Hippocampal formation (tissue), 2 donors: Measurements from ENCODE around the gene MISP3.

ENCODE experiments used
- DNase-seq, 2 donors: peaks; one replicate each; lab custom pipeline; 2025; lab: John Stamatoyannopoulos, UW

MISP3 gene

GRCh38 chr19:14102756-14103155 lies 30.2 kb downstream of the MISP3 start:
- no peak for DNase-seq

- no peak for DNase-seq
These were observed 30.7 kb downstream of the MISP3 start for GRCh38 chr19:14103310-14103709.

DNA sequence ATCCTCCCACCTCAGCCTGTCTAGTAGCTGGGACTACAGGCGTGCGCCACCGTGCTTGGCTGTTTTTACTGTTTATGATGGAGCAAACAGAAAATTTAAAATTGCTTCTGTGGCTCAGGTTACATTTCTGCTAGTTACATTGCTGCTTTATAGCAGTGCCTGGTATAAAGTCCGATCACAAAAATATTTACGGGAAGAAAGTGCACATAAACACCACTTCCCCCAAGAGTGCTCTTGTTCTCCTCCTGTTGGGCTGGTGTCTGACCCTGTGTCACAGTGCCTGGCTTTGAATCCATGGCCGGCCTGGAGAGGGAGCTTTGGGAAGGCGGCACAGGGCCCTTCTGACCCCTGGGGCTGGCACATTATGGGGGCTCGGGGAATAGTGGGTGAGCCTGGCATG lies 33.1 kb downstream of the MISP3 start:
- DNase-seq: no peak

- no peak for DNase-seq
These were observed 34.3 kb downstream of the MISP3 start for GRCh38 chr19:14106840-14107239.

DNA sequence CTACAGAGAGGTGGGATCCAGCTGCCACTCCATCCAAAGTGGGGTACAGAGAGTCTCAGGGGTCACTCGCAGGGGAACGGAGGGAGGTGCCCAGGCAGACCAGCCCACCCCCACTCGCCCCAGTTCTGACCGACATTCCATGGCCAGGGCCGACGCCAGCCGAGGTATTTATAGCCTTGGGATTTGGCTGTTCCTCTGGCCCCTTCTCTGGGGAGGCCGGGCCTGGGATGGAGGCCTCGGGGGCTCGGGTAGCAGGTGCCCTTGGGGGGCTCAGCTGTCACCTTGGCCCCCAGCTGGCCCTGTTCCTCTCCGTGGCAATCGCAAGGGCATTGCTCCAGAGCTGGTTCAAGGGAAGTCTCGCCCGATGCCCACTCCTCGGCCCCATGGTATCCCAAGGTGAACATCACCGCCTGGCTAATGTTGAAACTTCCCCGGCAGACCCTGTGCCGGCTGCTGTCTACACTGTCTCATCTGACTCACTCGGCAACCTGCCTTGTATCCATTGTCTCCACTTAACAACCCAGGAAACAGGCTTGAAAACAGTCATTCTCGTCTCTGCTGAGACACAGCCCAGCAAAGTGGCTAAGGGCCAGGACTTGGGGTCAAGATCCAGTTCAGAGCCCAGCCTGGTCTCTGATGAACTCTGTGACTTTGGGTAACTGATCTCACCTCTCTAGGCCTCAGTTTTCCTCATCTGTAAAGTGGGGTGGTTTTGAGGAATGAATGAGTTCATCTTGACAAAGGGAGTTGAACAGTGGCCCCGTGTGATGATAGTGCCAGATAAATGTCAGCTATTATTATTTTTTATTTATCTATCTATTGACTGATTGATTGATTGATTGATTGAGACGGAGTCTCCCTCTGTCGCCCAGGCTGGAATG lies 35.2 kb downstream of the MISP3 start:
- no peak for DNase-seq

- no peak for DNase-seq
These were observed 38.1 kb downstream of the MISP3 start for GRCh38 chr19:14110650-14111049.

DNA sequence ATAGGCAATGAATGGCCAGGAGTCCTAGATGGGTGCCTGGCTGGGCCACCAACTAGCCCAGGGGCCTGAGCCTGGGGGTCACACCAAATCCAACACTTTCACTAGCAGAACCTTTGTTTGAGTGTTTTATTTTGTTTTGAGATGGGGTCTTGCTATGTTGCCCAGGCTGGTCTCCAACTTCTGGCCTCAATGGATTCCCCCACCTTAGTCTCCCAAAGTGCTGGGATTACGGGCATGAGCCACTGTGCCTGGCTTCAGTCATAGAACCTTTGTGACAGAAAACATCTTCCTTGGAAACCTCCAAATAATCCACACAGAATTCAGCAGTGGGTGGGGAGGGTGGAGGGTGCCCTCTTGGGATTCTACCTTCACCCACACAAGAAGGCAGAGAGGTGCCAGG lies 38.9 kb downstream of the MISP3 start:
- no peak for DNase-seq

DNA sequence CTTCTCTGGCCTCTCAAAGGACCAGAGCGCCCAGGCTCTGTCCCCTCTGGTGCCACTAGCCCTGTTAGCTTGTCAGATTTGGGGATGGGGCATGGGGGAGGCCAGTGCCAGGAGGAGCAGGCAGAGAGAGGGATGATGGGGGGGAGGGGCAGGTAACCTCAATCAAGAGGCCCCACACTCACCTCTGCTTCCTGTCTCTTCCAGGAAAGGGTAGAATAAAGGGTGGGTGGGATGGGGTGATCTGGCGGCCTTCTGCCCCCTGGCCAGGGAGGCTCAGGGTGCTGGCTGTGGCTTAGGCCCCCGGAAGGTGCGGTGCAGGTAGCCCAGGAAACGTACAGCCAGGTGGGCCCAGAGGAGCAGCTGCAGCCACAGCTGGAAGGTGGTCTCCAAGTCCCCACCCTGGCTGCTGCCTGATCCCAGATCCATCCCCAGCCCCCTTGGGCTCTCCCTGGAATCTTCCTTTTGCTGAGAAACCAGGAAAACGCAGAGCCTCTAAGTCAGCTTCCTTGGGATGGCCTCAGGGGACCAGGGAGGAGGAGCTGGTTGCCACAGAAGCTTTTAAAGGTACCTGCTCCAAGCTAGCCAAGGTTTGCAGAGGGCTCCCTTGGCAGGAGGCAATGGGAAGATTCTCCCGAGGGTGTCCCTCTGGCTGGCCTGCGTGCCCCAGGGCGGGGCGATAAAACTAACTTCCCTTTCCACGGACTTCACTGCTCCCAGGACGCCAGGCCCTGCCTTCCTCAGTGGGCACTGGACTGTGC lies 39.6 kb downstream of the MISP3 start:
- DNase-seq: no peak

DNA sequence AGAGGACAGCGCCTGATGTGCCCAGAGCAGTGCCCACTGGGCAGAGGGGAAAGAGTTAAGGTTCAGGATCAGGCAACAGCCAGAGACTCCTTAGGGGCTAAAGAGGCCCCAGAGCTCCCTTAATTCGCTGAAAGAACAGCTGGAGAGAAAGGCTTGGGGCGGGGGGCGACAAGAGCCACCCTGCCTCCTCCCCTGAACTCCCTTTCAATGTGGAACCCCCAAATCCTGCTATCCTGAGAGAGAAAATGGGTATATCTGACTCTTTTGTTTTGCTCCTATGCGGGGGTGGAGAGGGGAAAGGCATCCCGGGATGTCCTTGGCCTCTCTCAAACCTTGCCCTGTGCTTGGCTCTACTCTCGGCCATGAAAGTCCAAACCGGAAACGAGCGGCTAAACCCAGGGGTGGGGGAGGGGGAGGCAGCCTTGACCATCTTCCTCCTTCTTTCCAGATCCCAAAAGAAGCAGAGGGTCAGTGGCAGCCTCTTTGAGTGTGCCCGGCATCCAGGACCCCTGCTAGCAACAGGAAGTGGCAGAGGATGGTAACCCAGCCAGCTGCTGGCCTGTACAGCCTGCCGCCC lies 40.3 kb downstream of the MISP3 start:
- no peak for DNase-seq

- DNase-seq: no peak
These were observed 41.3 kb downstream of the MISP3 start for GRCh38 chr19:14113762-14114414.

DNA sequence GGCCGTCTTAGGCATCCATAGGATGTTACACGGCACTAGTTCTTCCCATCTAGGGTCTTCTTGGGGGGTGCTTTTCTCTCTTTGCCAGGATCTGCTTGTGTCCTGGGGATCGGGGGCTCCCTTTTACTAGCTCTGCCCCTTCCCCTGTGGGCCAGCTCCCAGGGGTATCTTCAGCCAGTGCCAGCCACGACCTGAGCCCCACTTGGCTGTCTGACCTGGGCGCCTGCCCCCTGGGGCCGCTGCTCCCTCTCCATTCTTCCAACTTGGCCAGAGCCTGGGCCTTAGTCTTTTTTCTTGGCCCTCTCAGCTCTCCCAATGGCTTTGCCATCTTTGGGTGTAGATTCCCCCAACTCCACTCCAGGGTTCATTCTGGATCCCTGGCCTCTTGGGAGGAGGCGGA lies 41.9 kb downstream of the MISP3 start:
- DNase-seq: no peak

DNA sequence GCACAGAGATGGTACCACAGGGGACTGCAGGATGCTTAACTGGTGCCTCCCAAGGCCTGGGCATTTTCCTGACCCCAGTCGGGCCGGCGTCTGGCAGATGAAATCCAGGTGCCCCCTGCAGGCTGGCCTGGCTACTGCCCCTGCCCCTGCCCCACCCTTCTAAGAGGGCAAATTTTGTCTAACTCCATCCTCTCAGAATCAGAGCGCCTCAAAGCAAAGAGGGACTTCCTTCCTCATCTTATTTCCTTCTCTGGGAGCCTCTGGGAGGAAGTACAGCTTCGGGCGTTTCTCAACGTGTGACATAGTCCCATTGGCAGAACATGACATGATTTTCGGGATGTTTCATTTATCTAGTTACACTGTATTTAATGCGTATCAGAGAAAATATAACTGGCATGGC lies 42.3 kb downstream of the MISP3 start:
- no peak for DNase-seq

- no peak for DNase-seq
These were observed 43.2 kb downstream of the MISP3 start for GRCh38 chr19:14115756-14116155.

DNA sequence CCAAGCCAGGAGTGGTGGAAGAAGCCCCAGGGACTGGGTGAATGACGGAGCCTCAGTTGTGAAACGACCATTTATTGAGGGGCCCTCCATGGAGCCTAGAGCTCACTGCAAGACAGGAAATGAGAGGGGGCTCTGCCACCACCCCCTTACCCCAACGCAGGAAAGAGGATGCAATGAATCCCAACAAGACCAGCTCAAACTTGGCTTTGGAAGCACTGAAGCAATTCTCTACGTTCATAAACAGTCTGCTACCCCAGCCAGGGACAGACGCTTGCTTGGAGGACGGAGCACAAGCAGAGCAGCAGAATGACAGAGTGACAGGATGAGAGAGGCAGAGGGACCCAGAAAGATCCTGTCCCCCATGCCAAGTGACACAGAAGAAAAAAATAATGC lies 43.9 kb downstream of the MISP3 start:
- no peak for DNase-seq

DNA sequence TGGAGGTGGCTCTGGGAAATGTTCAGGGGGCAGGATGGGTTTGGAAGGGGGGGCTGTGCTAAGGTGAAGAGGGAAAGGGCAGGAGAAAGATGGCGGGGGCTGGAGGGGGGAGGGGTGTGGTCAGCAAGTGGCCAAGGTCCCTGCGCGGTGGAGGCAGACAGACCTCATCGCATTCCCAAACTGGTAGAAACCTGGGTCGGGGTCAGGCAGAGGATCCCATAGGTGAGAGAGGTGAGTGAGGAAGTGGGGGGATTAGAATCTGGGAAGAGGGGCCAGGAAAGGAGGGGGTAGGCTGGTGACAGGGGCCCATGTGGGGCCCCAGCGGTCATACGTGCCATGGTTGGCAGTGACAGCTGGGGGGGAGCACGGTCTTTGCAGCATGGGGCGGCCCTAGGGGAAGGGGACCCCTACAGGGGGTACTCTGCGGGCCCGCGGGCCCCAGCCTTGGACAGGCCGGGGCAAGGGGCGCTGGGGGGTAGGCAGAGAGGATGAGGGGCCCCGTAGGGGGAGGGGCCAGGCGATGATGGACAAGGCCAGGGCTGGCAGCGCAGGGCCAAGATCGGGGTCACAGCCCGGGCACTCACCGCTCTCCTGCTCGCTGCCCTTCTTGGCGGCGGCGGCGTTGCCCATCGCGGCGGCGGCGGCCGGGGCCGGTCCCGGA lies 44.5 kb downstream of the MISP3 start:
- no peak for DNase-seq

- DNase-seq: peak; percentile 97 to 100
These were observed 45.1 kb downstream of the MISP3 start, which contains the start of gene PRKACA for GRCh38 chr19:14117668-14118164. Gene PRKACA (minus strand): TSS chr19:14117762. CDS start chr19:14117547, 215 bp downstream.

GRCh38 chr19:14118165-14119051 lies 45.8 kb downstream of the MISP3 start:
- peak; percentile 61 to 65 for DNase-seq

GRCh38 chr19:14119146-14119545 lies 46.6 kb downstream of the MISP3 start:
- DNase-seq: no peak

DNA sequence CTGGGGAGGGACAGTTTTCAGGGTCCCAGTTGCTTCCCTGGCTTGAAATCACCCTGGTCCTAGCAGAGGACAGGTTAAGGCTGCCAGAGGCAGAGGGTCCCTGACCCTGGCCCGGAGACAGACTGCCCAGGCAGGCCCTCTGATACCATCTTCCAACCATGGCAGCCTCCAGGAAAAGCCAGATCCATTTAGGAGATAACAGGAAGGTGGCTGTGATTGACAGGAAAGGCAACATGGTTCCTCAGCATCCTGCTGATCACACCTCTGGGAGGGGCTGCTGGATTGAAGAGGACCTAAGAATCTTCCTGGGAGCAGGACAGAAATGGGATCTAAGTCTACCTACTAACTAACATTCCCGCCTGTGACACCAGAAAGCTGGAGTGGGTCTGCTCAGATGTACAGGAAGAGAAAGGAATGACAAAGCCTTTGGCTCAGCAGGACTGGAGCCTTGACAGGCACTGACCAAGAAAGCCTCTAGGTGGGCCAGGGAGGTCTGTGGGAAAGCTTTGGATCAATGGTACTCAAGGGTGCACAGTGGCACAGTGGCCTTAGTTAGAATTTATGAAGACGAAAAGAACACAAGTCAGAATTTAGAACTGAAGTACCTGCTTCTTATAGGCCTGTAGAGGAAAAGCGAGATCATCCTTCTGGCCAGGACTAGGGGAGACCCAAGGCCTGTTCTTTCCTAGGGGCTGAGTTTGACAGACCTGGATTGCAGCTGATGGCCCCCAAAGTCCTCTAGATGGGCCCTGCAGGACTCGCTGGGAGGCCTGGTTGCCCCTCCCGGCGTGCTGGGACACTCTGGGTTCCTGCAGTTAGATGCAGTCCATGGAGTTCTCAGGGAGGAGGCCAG lies 47.3 kb downstream of the MISP3 start:
- DNase-seq: no peak

- DNase-seq: no peak
These were observed 47.9 kb downstream of the MISP3 start for GRCh38 chr19:14120497-14120780.
